ENCODE results near the gene SORCS3. TPM values are rescaled to one million over a fixed set of nuclear protein-coding genes. Genes with fewer than 3 reads are reported as not detected.

SORCS3 gene
- total and polyA plus RNA-seq, 10 of the 15 experiments (the other 5 are each of a cell fraction or from before 2014, with no cell fraction given), result 0.01 to 0.04 (median 0.02) TPM; not detected in 7

DNA sequence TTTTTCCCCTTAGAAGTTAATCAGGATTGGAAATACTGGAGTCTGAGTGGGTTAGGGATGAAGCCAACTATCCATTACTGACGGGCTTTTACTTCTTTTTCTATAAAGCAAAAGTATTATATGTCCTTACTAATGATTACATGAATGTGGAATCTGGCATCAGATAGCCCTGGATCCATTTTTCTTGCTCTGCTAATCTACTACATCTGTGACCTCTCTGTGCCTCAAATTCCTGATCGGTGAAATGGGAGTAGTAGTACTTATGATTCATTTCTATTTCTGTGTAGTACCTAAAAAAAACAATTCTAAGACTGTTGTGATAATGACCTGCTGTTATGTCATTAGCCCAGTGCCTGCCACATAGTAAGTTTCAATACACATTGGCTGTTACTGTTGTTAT is 621.6 kb downstream of the SORCS3 start:
- no peak overlapping the region for H3K4me3 ChIP-seq
- H3K79me2 ChIP-seq (ENCODE audit: control insufficient read depth, insufficient read depth, low read length), result no peaks in the 10 kb centered on the region
- H2AFZ ChIP-seq (ENCODE audit: control insufficient read depth, low read depth, low read length), result no peak overlapping the region
- BruUV-seq (replicated peaks), result no TSS peak
- no peak for ATAC-seq
- no peak overlapping the region for H3K9ac ChIP-seq (ENCODE audit: control insufficient read depth, insufficient read depth, low read length)
- FAIRE-seq, result no peak
- SMC1A ChIA-PET (ENCODE audit: uncharacterized antibody, unreplicated experiment), result no interaction called here
- 2% methylated on average over 2 of the region's 2 CpGs for WGBS (ENCODE audit: insufficient coverage, insufficient replicate concordance, low lambda C conversion rate, missing lambda C conversion rate)
- in situ Hi-C loops (cut with MboI), result no loop called here
- no peak for DNase-seq (ENCODE audit: low read depth, low spot score)
- POLR2A ChIA-PET, result no interaction called here
- no peak for TF ChIP-seq ZZZ3 (IDR thresholded peaks at IDR 0.05; ENCODE audit: control insufficient read depth, insufficient read length, low read depth)
- no peak for TF ChIP-seq JUNB (IDR thresholded peaks at IDR 0.05)
- TF ChIP-seq JUND (IDR thresholded peaks at IDR 0.05; ENCODE audit: low read depth, low read length), result no peak
- TF ChIP-seq ATF3 (IDR thresholded peaks at IDR 0.05; ENCODE audit: borderline replicate concordance, extremely low read depth, low read depth, low read length), result no peak
- TF ChIP-seq ETV6 (conservative IDR thresholded peaks at IDR 0.05 in 1 of 2, IDR thresholded peaks at IDR 0.05 in 1 of 2; ENCODE audit: borderline replicate concordance in 1 of 2, low read depth in 1 of 2), result no peak
- no peak for TF ChIP-seq ZSCAN29 (IDR thresholded peaks at IDR 0.05)
- no peak for TF ChIP-seq RUNX3 (IDR thresholded peaks at IDR 0.05; ENCODE audit: low read length)
- TF ChIP-seq, protein P1, sequence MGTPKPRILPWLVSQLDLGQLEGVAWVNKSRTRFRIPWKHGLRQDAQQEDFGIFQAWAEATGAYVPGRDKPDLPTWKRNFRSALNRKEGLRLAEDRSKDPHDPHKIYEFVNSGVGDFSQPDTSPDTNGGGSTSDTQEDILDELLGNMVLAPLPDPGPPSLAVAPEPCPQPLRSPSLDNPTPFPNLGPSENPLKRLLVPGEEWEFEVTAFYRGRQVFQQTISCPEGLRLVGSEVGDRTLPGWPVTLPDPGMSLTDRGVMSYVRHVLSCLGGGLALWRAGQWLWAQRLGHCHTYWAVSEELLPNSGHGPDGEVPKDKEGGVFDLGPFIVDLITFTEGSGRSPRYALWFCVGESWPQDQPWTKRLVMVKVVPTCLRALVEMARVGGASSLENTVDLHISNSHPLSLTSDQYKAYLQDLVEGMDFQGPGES (IDR thresholded peaks at IDR 0.05), result no peak
- no peak for TF ChIP-seq SREBF2 (IDR thresholded peaks at IDR 0.05; ENCODE audit: low read length)
- no peak for TF ChIP-seq RBBP5 (conservative IDR thresholded peaks at IDR 0.05)
- no peak for TF ChIP-seq TARDBP (IDR thresholded peaks at IDR 0.05; ENCODE audit: borderline replicate concordance)
- TF ChIP-seq SREBF1 (IDR thresholded peaks at IDR 0.05; ENCODE audit: low read length), result no peak
- TF ChIP-seq CBX3 (IDR thresholded peaks at IDR 0.05; ENCODE audit: borderline replicate concordance, low read depth), result no peak
- no peak for TF ChIP-seq TCF7 (IDR thresholded peaks at IDR 0.05; ENCODE audit: borderline replicate concordance)
- no peak for TF ChIP-seq KAT2A (conservative IDR thresholded peaks at IDR 0.05; ENCODE audit: control insufficient read depth, low read depth, low read length)
- no peak for TF ChIP-seq NFXL1 (IDR thresholded peaks at IDR 0.05; ENCODE audit: borderline replicate concordance)
- H3K4me2 ChIP-seq (ENCODE audit: control insufficient read depth, insufficient read depth), result no peak overlapping the region
- H4K20me1 ChIP-seq (ENCODE audit: control insufficient read depth, insufficient read depth), result no peaks in the 10 kb centered on the region
- CTCF ChIA-PET, result no interaction called here
- intact Hi-C loops (cut with micrococcal nuclease; ENCODE audit: unreplicated experiment), result no loop called here
- no peaks in the 10 kb centered on the region for H3K36me3 ChIP-seq (ENCODE audit: control insufficient read depth in 2 of 2, insufficient read depth in 2 of 2, low read length in 1 of 2)
- no peaks in the 10 kb centered on the region for H3K4me1 ChIP-seq (ENCODE audit: control insufficient read depth, insufficient read depth, low read length)
- no peak overlapping the region for H3K27ac ChIP-seq (ENCODE audit: control insufficient read depth, insufficient read depth)
- H3K27me3 ChIP-seq (replicated peaks in 1 of 2; ENCODE audit: control insufficient read depth in 2 of 2, insufficient read depth in 2 of 2, low read length in 1 of 2), result no peaks in the 10 kb centered on the region
- no peaks in the 10 kb centered on the region for H3K9me3 ChIP-seq (replicated peaks; ENCODE audit: control insufficient read depth, insufficient read depth, low read length)
- RAD21 ChIA-PET (ENCODE audit: unreplicated experiment), result no interaction called here

Data from GM12878 (cell line).